DMS153 treated with DMSO at 0.1 percent for 48 hours (cell line): ENCODE measurements around the gene ZNF790.

ENCODE experiments used
- DNase-seq: peaks from one replicate; lab custom pipeline; 2025; ENCODE audit not compliant: unreplicated experiment; lab: John Stamatoyannopoulos, UW

The ZNF790 gene

GRCh38 chr19:36772311-36773222, 65.6 kb downstream of the ZNF790 start, which contains the start of gene ZNF850:
Gene ZNF850, minus strand, starts transcription at chr19:36772807. Its CDS starts 10,201 bp downstream, at chr19:36762606.
- peak; percentile 89 for DNase-seq

GRCh38 chr19:36771261-36772231, 66.6 kb downstream of the ZNF790 start:
- no peak for DNase-seq
